ENCODE results near the gene LTA4H.
A peak's percentile ranks its signal among the peaks of the same experiment; 100 is the strongest.

The LTA4H gene

DNA sequence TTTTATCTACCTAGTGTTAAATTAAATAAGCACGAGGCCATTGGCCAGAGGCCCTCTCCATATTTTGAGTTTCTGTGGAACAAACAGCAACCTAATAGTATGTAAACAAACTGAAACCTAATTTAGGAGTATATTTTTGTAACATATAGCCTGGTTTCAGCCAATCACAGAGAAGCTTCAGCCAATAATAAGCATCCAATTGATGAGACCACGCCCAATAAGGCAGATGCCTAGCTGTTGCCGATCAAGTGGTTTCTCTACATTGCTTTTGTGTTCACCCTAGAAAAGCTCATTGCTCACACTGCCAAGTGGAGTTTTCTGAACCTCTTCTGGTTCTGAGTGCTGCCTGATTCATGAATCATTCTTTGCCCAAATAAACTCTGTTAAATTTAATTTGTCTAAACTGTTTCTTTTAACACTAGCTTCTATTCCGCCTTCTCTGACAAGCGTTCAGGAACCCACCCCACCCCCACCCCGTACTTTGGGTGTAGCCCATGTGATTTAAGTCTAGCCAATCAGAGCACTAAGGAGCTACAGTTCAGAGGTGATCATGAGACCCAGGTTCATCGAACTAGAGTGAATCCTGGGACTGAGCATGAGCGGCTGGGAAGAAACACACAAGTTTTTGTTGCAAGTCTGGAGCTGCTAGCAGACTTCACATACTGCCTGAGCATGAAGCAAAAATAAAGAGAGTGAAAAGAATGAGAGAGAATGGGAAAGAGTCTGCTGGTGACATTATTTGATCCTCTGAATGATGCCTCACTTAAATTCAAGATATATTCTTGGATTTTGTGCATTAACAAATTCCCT, 21.5 kb upstream of the LTA4H start:
- DNase-seq: no peak

DNA sequence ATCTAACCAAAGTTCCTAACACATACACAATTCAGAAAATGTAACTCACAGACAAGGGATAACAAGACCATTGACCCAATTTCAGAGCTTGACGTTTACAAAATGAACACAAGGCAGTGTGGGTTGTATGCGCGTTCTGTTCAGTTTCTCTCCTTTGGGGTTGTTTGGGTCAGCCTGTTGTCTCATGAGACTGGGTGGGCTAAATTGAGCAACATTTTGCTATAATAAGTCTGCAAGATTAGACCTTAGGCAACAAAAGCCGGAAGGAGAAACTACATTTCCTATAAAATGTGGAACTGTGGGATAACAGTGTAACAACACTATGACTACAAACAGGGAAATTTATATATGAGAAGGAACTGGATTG, 18.8 kb upstream of the LTA4H start:
- peak; percentile 78 to 94 for DNase-seq

GRCh38 chr12:96053476-96054243, 18.3 kb upstream of the LTA4H start:
- no peak for DNase-seq

DNA sequence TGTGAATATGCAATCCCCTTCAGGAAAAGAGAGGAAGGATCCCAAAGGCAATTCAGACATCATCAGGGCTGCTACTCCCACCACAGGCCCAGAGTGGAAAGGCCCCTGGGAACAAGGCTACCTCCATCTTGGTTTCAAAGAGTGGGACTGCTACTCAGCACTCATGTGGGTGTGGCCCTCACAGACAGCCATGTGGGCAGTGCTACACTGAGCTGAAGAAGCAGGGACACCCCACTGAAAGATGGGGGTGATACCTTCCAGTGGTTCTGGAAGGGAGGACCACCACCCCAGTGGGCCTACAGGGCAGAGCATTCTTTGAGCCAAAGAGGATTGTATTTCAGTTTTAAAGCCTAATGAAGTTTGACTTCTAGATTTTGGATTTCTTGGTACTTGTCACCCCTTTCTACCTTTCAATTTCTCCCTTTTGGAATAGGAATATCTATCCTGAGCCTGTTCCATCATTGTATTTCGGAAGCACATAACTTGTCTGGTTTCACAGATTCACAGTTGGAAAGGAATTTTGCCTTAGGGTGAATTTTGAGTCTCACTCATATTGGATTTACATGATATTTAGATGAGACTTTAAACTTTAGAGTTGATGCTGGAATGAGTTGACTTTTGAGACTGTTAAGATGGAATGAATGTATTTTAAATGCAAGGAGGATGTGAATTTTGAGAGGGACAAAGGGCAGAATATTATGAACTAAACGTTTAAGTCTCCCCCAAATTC, 16.5 kb upstream of the LTA4H start:
- no peak for DNase-seq

GRCh38 chr12:96050139-96050538, 14.8 kb upstream of the LTA4H start:
- DNase-seq: no peak

DNA sequence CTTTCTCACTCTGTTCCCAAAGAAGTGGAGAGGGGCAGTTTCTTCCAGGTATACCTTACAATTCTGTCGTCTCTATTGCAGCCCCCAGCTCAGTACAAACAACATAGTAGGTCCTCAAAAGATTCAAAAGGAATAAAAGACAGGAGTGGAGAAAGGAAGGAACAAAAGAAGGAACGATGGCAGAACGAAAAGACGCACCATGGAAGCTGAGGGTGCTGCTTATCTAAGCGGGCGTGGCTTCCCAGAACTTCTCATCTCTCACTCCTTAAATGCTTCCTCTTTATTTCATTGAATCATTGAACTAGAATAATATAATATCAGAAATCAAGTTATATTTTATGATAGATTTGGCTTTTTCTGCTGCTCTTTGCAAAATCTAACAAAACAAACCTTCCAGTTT, 13.7 kb upstream of the LTA4H start:
- DNase-seq: peak in 1 of 2 donors; percentile 26

DNA sequence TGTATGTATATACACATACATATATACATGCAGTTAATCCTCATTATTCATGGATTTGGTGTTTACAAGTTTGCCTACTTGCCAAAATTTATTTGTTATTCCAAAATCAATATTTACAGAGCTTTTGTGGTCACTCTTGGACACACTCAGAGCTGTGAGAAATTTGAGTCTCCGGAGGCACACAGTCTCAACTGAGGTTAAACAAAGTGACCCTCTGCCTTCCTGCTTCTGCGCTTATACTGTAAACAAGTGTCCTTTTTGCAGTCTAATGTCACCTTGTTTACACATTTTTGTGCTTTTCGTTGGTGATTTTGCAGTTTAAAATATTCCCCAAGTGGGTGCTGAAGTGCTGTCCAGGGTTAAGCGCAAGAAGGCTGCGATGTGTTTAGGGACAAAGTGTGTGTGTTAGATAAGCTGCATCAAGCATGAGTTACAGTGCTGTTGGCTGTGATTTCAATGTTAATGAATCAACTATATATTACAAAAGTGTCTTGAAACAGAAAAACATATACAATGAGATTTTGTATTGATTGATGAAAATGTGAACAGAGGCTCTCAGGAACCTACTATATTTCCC, 13.1 kb upstream of the LTA4H start:
- DNase-seq: no peak

DNA sequence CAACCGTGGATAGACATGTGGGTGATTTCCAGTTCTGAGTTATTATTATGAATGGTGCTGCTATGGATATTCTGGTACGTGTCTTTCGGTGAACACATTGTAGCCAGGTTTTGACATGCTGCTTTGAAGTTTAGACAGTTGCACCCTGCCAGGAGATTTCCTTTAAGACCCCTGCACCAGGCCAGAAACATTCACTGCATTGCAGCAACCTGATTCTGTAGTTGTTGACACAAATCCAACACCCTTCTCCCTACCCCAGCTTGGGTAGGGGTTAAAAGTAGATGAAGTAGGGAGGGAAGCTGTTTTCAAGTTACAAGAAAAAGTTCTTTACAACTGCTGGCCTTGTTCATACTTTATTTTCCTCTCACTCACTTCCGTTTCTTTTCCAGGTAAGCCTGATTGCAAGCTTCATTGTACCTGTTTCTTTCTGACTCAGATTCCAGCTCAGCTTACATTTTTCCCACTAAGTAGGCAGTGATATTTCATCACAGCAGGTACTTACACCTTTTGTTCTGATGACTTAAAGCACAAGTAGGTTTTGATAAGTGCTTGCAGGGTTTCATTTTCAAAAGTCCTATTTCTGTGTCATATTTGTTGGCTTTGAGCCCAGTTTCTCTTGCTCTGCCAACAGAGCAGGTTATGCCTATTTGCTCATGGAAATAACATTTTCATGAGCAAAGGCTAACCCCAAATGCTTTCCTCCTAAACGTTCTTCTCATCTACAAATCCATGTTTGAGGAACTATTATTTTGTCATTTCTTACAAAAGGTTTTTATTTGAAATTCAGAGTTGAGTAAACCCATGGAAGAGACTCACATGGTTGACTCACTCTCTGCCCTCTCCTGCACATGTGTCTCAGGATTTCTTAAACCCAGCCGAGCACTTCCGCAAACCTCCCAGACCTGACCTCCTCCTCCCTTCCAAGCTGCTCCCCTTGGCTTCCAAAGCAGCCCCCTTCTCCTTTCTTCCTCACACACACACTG, 12.1 kb upstream of the LTA4H start:
- DNase-seq: peak; percentile 84 to 93

DNA sequence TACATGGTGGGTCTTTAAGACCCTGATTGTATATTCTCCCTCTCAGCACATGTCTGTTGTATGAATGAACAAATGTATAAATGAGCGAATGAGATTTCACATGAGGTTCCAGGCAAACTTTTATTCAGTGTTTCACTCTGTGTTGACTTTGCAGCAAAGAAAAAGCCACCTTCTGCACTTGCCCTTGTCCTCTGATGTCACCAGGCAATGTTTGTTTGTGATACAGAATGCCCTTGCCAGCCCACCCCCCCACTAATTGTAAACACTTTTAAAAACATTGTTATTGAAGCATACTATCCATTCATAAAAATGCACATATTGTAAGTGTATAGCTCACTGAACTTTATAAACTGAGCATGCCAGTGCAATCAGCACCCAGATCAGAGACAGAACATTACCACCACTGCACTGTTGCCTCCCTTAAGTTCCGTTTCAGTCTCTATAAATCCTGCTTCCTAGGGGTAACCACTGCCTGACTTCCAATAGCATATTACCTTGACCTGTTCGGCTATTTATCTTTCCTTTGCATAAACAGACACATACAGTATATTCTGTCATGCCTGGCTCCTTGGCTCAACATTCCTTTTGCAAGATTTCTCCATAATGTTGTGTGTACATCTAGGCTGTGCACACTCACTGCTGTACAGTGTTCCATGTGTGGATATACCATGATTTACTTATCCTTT, 11.3 kb upstream of the LTA4H start:
- DNase-seq: no peak

- DNase-seq: peak; percentile 77 to 90
Observed at GRCh38 chr12:96045566-96045965, 10.2 kb upstream of the LTA4H start.

GRCh38 chr12:96044943-96045290, 9.5 kb upstream of the LTA4H start:
- peak; percentile 61 to 67 for DNase-seq

GRCh38 chr12:96044017-96044942, 8.9 kb upstream of the LTA4H start:
- DNase-seq: peak; percentile 67 to 69

DNA sequence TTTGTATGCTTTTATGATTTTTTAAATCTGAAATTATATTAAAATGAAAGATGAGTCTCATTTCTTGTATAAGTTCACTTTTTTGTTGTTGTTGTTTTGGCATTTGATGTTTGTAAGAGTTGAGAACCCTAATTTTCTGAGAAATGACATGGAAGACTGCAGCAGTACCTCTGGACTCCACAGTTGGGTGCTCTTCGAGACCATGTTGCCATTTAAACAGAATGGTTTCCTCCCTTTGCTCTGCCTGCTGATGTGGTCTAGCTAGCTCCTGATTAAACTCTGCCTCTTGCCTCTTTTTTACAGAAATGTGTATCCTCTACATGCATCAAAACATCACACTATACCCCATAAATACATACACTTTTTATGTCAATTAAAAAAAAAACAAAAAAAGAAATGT, 5.8 kb upstream of the LTA4H start:
- no peak for DNase-seq

GRCh38 chr12:96040305-96041133, 5.1 kb upstream of the LTA4H start:
- DNase-seq: no peak

DNA sequence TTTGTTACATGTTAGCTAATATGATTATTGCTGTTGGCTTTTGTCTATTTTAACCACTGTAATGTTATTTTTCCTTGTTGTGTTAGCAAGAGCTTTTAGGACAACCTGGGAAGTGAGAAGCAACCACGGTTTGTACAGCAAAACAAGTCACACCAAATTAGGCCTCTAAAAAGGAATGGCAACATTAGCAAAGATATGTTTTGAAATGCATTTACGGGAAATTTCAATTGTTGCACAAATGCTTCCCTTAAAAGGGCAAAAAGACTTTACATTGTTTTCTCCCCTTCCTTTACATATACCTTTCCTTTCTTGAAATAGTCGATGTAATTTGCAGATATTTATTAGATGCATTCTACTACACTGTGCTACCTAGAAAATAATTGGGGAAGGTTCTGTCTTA, 4.1 kb upstream of the LTA4H start:
- peak; percentile 53 to 88 for DNase-seq

- DNase-seq: no peak
Observed at GRCh38 chr12:96036765-96037455, 1.5 kb upstream of the LTA4H start.

- DNase-seq: peak in 1 of 2 donors; percentile 23
Observed at GRCh38 chr12:96034621-96035282, 635 bp downstream of the LTA4H start.

Measured in inflammatory macrophage treated with lipopolysaccharide for 1 hour (primary cell).